HepG2 (cell line): ENCODE results near the gene MYOF. TPM values are rescaled to one million over a fixed set of nuclear protein-coding genes. Genes with fewer than 3 reads are reported as not detected.

Experiments
- ATRX ChIP-seq: sonication (generic); formaldehyde crosslinking; IDR thresholded peaks from 2 replicates; pipeline ENCODE4 v1.4.0; 2020; ENCODE audit warnings: missing genetic modification reagents, borderline replicate concordance
- HMG20B ChIP-seq: conservative IDR thresholded peaks from 2 replicates; pipeline ENCODE4 v1.6.1; 2016; ENCODE audit warnings: missing genetic modification reagents, missing compliant biosample characterization
- ISL2 ChIP-seq: sonication (generic); formaldehyde crosslinking; IDR thresholded peaks from 2 replicates; pipeline ENCODE4 v1.5.0; 2020; ENCODE audit warnings: missing genetic modification reagents
- JUN ChIP-seq: sonication (generic); formaldehyde crosslinking; IDR thresholded peaks from 2 replicates; pipeline ENCODE4 v1.4.0; 2020; ENCODE audit warnings: mild to moderate bottlenecking, missing genetic modification reagents
- NKX3-1 ChIP-seq: sonication (generic); formaldehyde crosslinking; IDR thresholded peaks from 2 replicates; pipeline ENCODE4 v1.5.0; 2020; ENCODE audit warnings: missing genetic modification reagents
- ONECUT2 ChIP-seq: sonication (generic); formaldehyde crosslinking; IDR thresholded peaks from 2 replicates; pipeline ENCODE4 v1.4.0; 2020; ENCODE audit warnings: missing genetic modification reagents
- RBFOX2 ChIP-seq: fragments of 200-400 bp; formaldehyde crosslinking; IDR thresholded peaks from 2 replicates; pipeline ENCODE4 v1.6.1; 2017; ENCODE audit warnings: low read depth, mild to moderate bottlenecking, low read length
- SKI ChIP-seq: fragments of 450-650 bp; IDR thresholded peaks from one replicate; pipeline ENCODE4 v1.6.1; 2018; ENCODE audit warnings: mild to moderate bottlenecking; ENCODE audit not compliant: partially characterized antibody
- SMAD9 ChIP-seq: sonication (generic); formaldehyde crosslinking; IDR thresholded peaks from 2 replicates; pipeline ENCODE4 v1.5.1; 2020; ENCODE audit warnings: mild to moderate bottlenecking, missing genetic modification reagents
- SMYD3 ChIP-seq: sonication (generic); formaldehyde crosslinking; IDR thresholded peaks from 2 replicates; pipeline ENCODE4 v1.8.1; 2023; ENCODE audit warnings: mild to moderate bottlenecking, missing genetic modification reagents
- SOX13 ChIP-seq, 3 experiments: fragments of 450-650 bp in 1 of 3; sonication (generic) in 1 of 3; formaldehyde crosslinking in 1 of 3; IDR thresholded peaks in 2 of 3; conservative IDR thresholded peaks in 1 of 3; 2 replicates each; pipeline versions ENCODE4 v1.5.0 to v1.6.1; 2016 to 2020; ENCODE audit warnings: antibody characterized with exemption in 1 of 3, mild to moderate bottlenecking in 1 of 3, missing compliant biosample characterization in 1 of 3, missing genetic modification reagents in 1 of 3, moderate library complexity in 1 of 3
- ZMAT3 ChIP-seq: sonication (generic); formaldehyde crosslinking; conservative IDR thresholded peaks from 2 replicates; pipeline ENCODE4 v1.7.0; 2021; ENCODE audit warnings: missing genetic modification reagents
- ZNF3 ChIP-seq: IDR thresholded peaks from 2 replicates; pipeline ENCODE4 v1.7.0; 2017; ENCODE audit warnings: inconsistent platforms
- ZNF510 ChIP-seq: sonication (generic); formaldehyde crosslinking; IDR thresholded peaks from 2 replicates; pipeline ENCODE4 v1.4.0; 2020; ENCODE audit warnings: low read depth, mild to moderate bottlenecking, missing genetic modification reagents
- ZNF562 ChIP-seq: sonication (generic); formaldehyde crosslinking; IDR thresholded peaks from 2 replicates; pipeline ENCODE4 v1.8.0; 2022; ENCODE audit warnings: missing genetic modification reagents, borderline replicate concordance
- ZNF605 ChIP-seq: sonication (generic); formaldehyde crosslinking; IDR thresholded peaks from 2 replicates; pipeline ENCODE4 v1.8.0; 2022; ENCODE audit warnings: mild to moderate bottlenecking, missing genetic modification reagents
- ZNF609 ChIP-seq: sonication (generic); formaldehyde crosslinking; IDR thresholded peaks from 2 replicates; pipeline ENCODE4 v1.4.0; 2020; ENCODE audit warnings: mild to moderate bottlenecking, missing genetic modification reagents, borderline replicate concordance
- ZNF781 ChIP-seq: sonication (generic); formaldehyde crosslinking; IDR thresholded peaks from 2 replicates; pipeline ENCODE4 v1.5.1; 2020; ENCODE audit warnings: borderline replicate concordance, mild to moderate bottlenecking, missing genetic modification reagents; ENCODE audit errors: not compliant biosample characterization
- ZSCAN25 ChIP-seq: sonication (generic); formaldehyde crosslinking; IDR thresholded peaks from 2 replicates; pipeline ENCODE4 v1.8.0; 2022; ENCODE audit warnings: mild to moderate bottlenecking, missing genetic modification reagents
- polyA plus RNA-seq, 8 experiments: library from polyadenylated mRNA; depleted of rRNA in 3 of 8; stranded (reverse) in 7 of 8; unstranded in 1 of 8; fragments of >200 nt; fragmentation: Illumina TruSeq in 4 of 8; extraction: Trizol in 4 of 8; gene quantifications; 2 replicates each; pipeline versions ENCODE4 v1.2.1 to v1.2.3, GENCODE V29; 2011 to 2016; ENCODE audit warnings: low read depth in 4 of 8, missing spikeins in 1 of 8, mixed read lengths in 1 of 8; ENCODE audit not compliant: insufficient read depth in 1 of 8
- total RNA-seq, 5 experiments: library from RNA; depleted of rRNA; stranded (reverse); fragments of >200 nt; fragmentation: Illumina TruSeq; extraction: Trizol; gene quantifications; 2 replicates each; pipeline ENCODE4 v1.2.3, GENCODE V29; 2016; ENCODE audit warnings: low read depth in 1 of 5
- TF ChIP-seq, protein P1 (sequence below): sonication (generic); formaldehyde crosslinking; IDR thresholded peaks from 2 replicates; pipeline ENCODE4 v1.5.1; 2020; ENCODE audit warnings: mild to moderate bottlenecking, moderate library complexity, missing genetic modification reagents

Gene MYOF
- total and polyA plus RNA-seq, 2 of the 13 experiments (the other 11 are each of a cell fraction or from before 2014, with no cell fraction given), result 0.18 to 0.42 TPM

GRCh38 chr10:93495654-93496321 lies 13.7 kb upstream of the MYOF start (continued):
- TF ChIP-seq ZNF609 (CRISPR knock-in tag) (no peak), ZNF605 (0 out of 2 replicates have a peak, but pooled peaks have one; percentile 20), ISL2 (no peak), SOX13 (IDR thresholded peaks at IDR 0.05) (no peak), SOX13 (CRISPR knock-in tag; conservative IDR thresholded peaks at IDR 0.05 in 1 of 2, IDR thresholded peaks at IDR 0.05 in 1 of 2) (no peak), ATRX (CRISPR knock-in tag) (no peak), RBFOX2 (no peak), ZMAT3 (CRISPR knock-in tag) (no peak), ZNF562 (no peak), ZNF3 (CRISPR knock-in tag) (no peak), ZNF510 (CRISPR knock-in tag) (no peak), SMAD9 (CRISPR knock-in tag) (no peak), ZNF781 (no peak), SMYD3 (no peak), HMG20B (CRISPR knock-in tag) (no peak), SKI (no peak), ZSCAN25 (CRISPR knock-in tag) (no peak), NKX3-1 (no peak), ONECUT2 (CRISPR knock-in tag) (0 out of 2 replicates have a peak, but pooled peaks have one; percentile 26), JUN (no peak)
- TF ChIP-seq, protein P1, sequence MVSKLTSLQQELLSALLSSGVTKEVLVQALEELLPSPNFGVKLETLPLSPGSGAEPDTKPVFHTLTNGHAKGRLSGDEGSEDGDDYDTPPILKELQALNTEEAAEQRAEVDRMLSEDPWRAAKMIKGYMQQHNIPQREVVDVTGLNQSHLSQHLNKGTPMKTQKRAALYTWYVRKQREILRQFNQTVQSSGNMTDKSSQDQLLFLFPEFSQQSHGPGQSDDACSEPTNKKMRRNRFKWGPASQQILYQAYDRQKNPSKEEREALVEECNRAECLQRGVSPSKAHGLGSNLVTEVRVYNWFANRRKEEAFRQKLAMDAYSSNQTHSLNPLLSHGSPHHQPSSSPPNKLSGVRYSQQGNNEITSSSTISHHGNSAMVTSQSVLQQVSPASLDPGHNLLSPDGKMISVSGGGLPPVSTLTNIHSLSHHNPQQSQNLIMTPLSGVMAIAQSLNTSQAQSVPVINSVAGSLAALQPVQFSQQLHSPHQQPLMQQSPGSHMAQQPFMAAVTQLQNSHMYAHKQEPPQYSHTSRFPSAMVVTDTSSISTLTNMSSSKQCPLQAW (CRISPR knock-in tag), result no peak
